ENCODE measurements around the gene STON2.

DNA sequence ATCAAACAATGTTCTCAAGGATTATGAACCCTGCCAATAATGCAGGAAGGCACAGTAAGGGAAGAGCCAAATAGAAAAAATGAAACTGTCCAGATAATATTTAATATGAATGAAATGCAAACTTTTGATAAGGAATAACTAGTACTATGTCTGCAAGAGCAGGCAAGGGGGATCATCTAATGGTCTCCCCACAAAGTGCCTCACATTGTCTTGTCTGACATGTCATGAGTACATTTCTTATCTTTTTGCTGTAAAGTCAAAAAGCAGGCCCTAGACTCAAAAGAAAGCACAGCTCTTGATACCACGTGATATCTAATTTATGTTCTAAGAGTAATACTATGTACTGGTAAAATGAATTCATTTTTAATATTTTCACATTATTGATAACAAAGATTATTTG is 135.5 kb downstream of the STON2 start:
- TF ChIP-seq, protein P1, sequence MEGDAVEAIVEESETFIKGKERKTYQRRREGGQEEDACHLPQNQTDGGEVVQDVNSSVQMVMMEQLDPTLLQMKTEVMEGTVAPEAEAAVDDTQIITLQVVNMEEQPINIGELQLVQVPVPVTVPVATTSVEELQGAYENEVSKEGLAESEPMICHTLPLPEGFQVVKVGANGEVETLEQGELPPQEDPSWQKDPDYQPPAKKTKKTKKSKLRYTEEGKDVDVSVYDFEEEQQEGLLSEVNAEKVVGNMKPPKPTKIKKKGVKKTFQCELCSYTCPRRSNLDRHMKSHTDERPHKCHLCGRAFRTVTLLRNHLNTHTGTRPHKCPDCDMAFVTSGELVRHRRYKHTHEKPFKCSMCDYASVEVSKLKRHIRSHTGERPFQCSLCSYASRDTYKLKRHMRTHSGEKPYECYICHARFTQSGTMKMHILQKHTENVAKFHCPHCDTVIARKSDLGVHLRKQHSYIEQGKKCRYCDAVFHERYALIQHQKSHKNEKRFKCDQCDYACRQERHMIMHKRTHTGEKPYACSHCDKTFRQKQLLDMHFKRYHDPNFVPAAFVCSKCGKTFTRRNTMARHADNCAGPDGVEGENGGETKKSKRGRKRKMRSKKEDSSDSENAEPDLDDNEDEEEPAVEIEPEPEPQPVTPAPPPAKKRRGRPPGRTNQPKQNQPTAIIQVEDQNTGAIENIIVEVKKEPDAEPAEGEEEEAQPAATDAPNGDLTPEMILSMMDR (IDR thresholded peaks at IDR 0.05; ENCODE audit: poor library complexity) = no peak
- no peak for TF ChIP-seq EZH2phosphoT487 (IDR thresholded peaks at IDR 0.05; ENCODE audit: low read depth, severe bottlenecking, unreplicated experiment)
- TF ChIP-seq EZH2 (IDR thresholded peaks at IDR 0.05; ENCODE audit: borderline replicate concordance) = no peak

All from hepatocyte (in vitro differentiated cells).